Mucosa of descending colon (tissue), 3 donors: ENCODE data around the gene ITSN1. TPM values are rescaled to one million over a fixed set of nuclear protein-coding genes. Genes with fewer than 3 reads are reported as not detected.

Source experiments
- ATAC-seq: fragments of 200-7000 bp; cut with Tn5 transposase; one replicate; pipeline ENCODE4 v1.9.1; 2020; ENCODE audit warnings: mild to moderate bottlenecking, moderate library complexity
- DNase-seq, 3 donors: peaks; one replicate each; pipeline ENCODE4 v3.0.0-alpha.2; 2020
- H3K36me3 ChIP-seq: fragments of 200-600 bp; one replicate; pipeline ENCODE4 v1.8.0; 2021; ENCODE audit warnings: low read depth, mild to moderate bottlenecking
- H3K4me1 ChIP-seq: fragments of 200-600 bp; one replicate; pipeline ENCODE4 v1.8.0; 2021; ENCODE audit warnings: low read depth, mild to moderate bottlenecking
- H3K4me3 ChIP-seq: fragments of 200-600 bp; one replicate; pipeline ENCODE4 v1.8.0; 2021; ENCODE audit warnings: mild to moderate bottlenecking
- H3K9me3 ChIP-seq: fragments of 200-600 bp; one replicate; pipeline ENCODE4 v1.8.0; 2021; ENCODE audit warnings: mild to moderate bottlenecking
- CTCF ChIP-seq: fragments of 200-600 bp; IDR thresholded peaks from one replicate; pipeline ENCODE4 v1.8.0; 2022; ENCODE audit warnings: antibody characterized with exemption, mild to moderate bottlenecking
- intact Hi-C, 2 donors: fragments of 100-400 bp; cut with DNase I in 1 of 2; cut with micrococcal nuclease in 1 of 2; formaldehyde crosslinking; loops; one replicate each; pipeline versions ENCODE4 v1.11.0 to v1.11.1; 2022; cut with DNase I, micrococcal nuclease
- total RNA-seq, 3 donors: library from RNA; stranded (reverse); fragmentation: NEBNext Ultra II Directional in 2 of 3; extraction: Animal tissue kit (Norgen Biotek cat#: 25700) in 2 of 3; gene quantifications; one replicate each; pipeline versions ENCODE4 v1.2.1 to v1.2.4, GENCODE V29; 2021 to 2023
- donor health status: DM: no; HTN: no; CAD: no; lungs with moderate emphysema.
- donor health status: DM: no; HTN: no; CAD: no.
- donor health status: DM: no; HTN: yes; CAD: no.

The ITSN1 gene
- total RNA-seq, 3 donors from 2014 or later: 35.6 to 54.8 (median 45.3) TPM

GRCh38 chr21:33856893-33857527 is 214.7 kb downstream of the ITSN1 start:
- intact Hi-C loops: no loop called here
- H3K9me3 ChIP-seq: no peaks in the 10 kb centered on the region
- no peaks in the 10 kb centered on the region for H3K4me1 ChIP-seq
- TF ChIP-seq CTCF: no peak
- H3K4me3 ChIP-seq: no peak overlapping the region
- H3K36me3 ChIP-seq: no peaks in the 10 kb centered on the region
- DNase-seq: no peak
- ATAC-seq: no peak

- H3K36me3 ChIP-seq: no peaks in the 10 kb centered on the region
- no peaks in the 10 kb centered on the region for H3K4me1 ChIP-seq
- intact Hi-C loops: no loop called here
- no peak for DNase-seq
- H3K4me3 ChIP-seq: no peak overlapping the region
- H3K9me3 ChIP-seq: no peaks in the 10 kb centered on the region
- no peak for TF ChIP-seq CTCF
- ATAC-seq: no peak
Measured at GRCh38 chr21:33857846-33858666, 215.8 kb downstream of the ITSN1 start.

GRCh38 chr21:33858667-33859372 is 216.5 kb downstream of the ITSN1 start:
- intact Hi-C loops: no loop called here
- TF ChIP-seq CTCF: no peak
- Histone ChIP-seq H3K9me3 (no peaks in the 10 kb centered on the region), H3K4me1 (no peaks in the 10 kb centered on the region), H3K36me3 (no peaks in the 10 kb centered on the region), H3K4me3 (no peak overlapping the region)
- ATAC-seq: no peak
- DNase-seq: no peak

GRCh38 chr21:33859373-33860102 is 217.2 kb downstream of the ITSN1 start:
- intact Hi-C loops: no loop called here
- no peak for ATAC-seq
- Histone ChIP-seq H3K4me1 (no peaks in the 10 kb centered on the region), H3K9me3 (no peaks in the 10 kb centered on the region), H3K4me3 (no peak overlapping the region), H3K36me3 (no peaks in the 10 kb centered on the region)
- no peak for TF ChIP-seq CTCF
- no peak for DNase-seq

GRCh38 chr21:33860332-33860879 is 218.1 kb downstream of the ITSN1 start:
- Histone ChIP-seq H3K36me3 (no peaks in the 10 kb centered on the region), H3K4me1 (no peaks in the 10 kb centered on the region), H3K9me3 (no peaks in the 10 kb centered on the region), H3K4me3 (no peak overlapping the region)
- no peak for DNase-seq
- no peak for TF ChIP-seq CTCF
- intact Hi-C loops: no loop called here
- ATAC-seq: no peak
